ENCODE data around the gene SLC35B2.

DNA sequence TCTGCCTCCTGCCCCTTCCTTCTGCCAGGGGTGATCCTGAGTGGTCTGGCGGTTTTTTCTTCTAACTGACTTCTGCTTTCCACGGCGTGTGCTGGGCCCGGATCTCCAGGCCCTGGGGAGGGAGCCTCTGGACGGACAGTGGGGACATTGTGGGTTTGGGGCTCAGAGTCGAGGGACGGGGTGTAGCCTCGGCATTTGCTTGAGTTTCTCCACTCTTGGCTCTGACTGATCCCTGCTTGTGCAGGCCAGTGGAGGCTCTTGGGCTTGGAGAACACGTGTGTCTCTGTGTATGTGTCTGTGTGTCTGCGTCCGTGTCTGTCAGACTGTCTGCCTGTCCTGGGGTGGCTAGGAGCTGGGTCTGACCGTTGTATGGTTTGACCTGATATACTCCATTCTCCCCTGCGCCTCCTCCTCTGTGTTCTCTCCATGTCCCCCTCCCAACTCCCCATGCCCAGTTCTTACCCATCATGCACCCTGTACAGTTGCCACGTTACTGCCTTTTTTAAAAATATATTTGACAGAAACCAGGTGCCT lies 23.7 kb downstream of the SLC35B2 start:
- TF ChIP-seq, protein P1, sequence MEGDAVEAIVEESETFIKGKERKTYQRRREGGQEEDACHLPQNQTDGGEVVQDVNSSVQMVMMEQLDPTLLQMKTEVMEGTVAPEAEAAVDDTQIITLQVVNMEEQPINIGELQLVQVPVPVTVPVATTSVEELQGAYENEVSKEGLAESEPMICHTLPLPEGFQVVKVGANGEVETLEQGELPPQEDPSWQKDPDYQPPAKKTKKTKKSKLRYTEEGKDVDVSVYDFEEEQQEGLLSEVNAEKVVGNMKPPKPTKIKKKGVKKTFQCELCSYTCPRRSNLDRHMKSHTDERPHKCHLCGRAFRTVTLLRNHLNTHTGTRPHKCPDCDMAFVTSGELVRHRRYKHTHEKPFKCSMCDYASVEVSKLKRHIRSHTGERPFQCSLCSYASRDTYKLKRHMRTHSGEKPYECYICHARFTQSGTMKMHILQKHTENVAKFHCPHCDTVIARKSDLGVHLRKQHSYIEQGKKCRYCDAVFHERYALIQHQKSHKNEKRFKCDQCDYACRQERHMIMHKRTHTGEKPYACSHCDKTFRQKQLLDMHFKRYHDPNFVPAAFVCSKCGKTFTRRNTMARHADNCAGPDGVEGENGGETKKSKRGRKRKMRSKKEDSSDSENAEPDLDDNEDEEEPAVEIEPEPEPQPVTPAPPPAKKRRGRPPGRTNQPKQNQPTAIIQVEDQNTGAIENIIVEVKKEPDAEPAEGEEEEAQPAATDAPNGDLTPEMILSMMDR (IDR thresholded peaks at IDR 0.05 in 2 of 3, conservative IDR thresholded peaks at IDR 0.05 in 1 of 3; ENCODE audit: control insufficient read depth in 2 of 3, extremely low read depth in 1 of 3, insufficient read depth in 1 of 3, low read depth in 3 of 3, low read length in 3 of 3) = no peak
- no peak for TF ChIP-seq SUZ12 (IDR thresholded peaks at IDR 0.05; ENCODE audit: unreplicated experiment)
- no peak for TF ChIP-seq POLR2AphosphoS5 (IDR thresholded peaks at IDR 0.05; ENCODE audit: low read length)
- no peak for TF ChIP-seq LARP7 (IDR thresholded peaks at IDR 0.05)
- TF ChIP-seq SIN3A (IDR thresholded peaks at IDR 0.05; ENCODE audit: low read depth, low read length) = no peak
- TF ChIP-seq EP300 (IDR thresholded peaks at IDR 0.05; ENCODE audit: borderline replicate concordance in 1 of 2, control insufficient read depth in 1 of 2, low read depth in 2 of 2, low read length in 2 of 2) = no peak

Measured in GM12878 (cell line).